Measurements from ENCODE around the gene OPCML.

The OPCML gene

DNA sequence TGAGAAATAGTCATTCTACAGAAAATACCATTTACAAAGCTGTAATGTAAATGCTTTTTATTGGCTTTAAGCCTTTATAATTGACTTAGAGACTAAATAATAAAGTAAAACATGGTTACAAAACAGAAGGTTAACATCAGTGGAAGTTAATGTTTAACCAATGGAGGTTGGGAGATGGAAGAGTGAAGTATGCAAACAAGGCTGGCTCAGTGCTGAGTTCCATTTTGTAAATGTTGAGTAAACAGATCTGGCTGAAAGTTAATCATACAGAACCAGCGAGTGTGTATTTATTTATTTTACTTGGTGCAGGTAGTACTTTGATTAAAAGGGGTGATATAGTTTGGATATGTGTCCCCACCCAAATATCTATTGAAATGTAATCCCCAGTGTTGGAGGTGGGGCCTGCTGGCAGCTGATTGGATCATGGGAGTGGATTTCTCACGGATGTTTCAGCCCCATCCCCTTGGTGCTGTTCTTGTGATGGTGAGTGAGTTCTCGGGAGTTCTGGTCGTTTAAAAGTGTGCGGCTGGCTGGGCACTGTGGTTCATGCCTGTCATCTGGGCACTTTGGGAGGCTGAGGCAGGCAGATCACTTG lies 827.4 kb downstream of the OPCML start:
- DNase-seq (ENCODE audit: low read depth), result no peak
- TF ChIP-seq, protein P1, sequence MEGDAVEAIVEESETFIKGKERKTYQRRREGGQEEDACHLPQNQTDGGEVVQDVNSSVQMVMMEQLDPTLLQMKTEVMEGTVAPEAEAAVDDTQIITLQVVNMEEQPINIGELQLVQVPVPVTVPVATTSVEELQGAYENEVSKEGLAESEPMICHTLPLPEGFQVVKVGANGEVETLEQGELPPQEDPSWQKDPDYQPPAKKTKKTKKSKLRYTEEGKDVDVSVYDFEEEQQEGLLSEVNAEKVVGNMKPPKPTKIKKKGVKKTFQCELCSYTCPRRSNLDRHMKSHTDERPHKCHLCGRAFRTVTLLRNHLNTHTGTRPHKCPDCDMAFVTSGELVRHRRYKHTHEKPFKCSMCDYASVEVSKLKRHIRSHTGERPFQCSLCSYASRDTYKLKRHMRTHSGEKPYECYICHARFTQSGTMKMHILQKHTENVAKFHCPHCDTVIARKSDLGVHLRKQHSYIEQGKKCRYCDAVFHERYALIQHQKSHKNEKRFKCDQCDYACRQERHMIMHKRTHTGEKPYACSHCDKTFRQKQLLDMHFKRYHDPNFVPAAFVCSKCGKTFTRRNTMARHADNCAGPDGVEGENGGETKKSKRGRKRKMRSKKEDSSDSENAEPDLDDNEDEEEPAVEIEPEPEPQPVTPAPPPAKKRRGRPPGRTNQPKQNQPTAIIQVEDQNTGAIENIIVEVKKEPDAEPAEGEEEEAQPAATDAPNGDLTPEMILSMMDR (conservative IDR thresholded peaks at IDR 0.05; ENCODE audit: low read length), result no peak
- H3K4me3 ChIP-seq (ENCODE audit: low read length), result no peak overlapping the region

DNA sequence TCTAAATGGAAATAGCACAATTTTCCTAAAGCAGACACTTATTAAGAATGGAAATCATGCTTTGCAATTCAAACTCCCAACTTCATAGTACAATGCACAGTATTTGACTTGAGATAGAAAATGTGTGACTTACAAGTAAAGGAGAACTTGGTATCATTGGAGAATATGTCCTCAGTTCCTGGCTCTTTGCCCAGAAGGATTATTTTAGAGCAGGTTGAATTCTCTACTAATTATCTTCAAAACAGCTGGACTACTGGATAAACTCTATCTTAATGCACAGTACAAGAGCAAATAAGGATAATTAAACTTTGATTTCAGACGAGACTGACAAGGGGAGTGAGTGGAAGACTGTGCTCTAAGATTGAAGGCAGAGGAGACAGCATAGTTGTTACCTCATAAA lies 839.4 kb downstream of the OPCML start:
- H3K4me3 ChIP-seq (ENCODE audit: low read length), result no peak overlapping the region
- DNase-seq (ENCODE audit: low read depth), result no peak
- TF ChIP-seq, protein P1 (conservative IDR thresholded peaks at IDR 0.05; ENCODE audit: low read length), result no peak

DNA sequence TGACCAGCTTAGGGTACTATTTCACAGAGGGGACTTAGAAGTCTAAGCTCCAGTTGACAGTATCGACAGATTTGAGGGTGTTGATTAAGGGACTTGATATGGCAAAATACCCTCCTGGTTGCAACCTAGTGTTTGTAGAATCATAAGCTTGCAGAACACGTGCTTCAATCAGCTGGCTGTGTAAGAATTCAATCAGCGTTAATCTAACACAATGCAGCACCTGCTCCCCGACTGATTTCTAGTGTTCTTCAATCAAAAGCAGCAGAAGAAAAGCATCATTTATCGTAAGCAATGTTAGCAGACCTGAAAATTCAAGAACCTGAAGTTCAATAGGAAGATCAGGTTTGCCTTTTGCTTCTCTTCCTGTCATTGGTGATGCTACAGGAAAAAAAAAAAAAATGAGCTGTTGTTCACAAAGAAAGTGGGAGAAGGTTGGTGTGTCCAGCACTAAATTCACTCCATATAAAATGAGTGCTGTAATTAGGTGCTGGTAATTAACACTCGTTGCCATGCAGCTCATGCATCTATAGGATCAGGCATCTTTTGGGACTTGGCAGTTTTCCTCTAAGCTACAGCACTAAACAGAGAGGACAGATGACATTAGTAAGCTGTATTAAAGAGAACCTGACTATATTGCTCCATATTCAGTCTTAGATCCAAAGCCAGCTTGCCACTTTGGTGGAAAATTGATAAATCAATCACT lies 840.3 kb downstream of the OPCML start:
- no peak overlapping the region for H3K4me3 ChIP-seq (ENCODE audit: low read length)

DNA sequence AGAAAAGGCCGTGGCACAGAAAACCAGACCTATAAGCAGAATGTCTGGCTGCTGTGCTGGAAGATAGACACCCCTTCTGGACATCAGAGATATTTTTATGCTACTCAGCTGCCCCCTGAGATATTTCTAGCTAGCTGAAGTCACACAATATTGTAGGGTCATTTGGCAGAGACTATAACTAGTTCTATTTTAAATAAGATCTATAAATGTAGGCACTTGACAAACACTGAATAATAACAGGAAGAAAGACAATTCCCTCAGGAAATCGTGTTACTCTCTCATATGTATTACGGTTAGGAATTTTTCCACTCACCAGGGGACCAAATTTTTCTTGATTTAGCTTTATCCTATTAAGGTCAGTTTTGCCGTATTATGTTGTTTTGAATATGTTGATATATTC lies 845.4 kb downstream of the OPCML start:
- DNase-seq (ENCODE audit: low read depth), result no peak
- TF ChIP-seq, protein P1 (conservative IDR thresholded peaks at IDR 0.05; ENCODE audit: low read length), result no peak
- H3K4me3 ChIP-seq (ENCODE audit: low read length), result no peak overlapping the region

More for the DNA sequence above, 840.3 kb downstream of the OPCML start:
- no peak for DNase-seq (ENCODE audit: low read depth)
- TF ChIP-seq, protein P1 (conservative IDR thresholded peaks at IDR 0.05; ENCODE audit: low read length), result no peak

DNA sequence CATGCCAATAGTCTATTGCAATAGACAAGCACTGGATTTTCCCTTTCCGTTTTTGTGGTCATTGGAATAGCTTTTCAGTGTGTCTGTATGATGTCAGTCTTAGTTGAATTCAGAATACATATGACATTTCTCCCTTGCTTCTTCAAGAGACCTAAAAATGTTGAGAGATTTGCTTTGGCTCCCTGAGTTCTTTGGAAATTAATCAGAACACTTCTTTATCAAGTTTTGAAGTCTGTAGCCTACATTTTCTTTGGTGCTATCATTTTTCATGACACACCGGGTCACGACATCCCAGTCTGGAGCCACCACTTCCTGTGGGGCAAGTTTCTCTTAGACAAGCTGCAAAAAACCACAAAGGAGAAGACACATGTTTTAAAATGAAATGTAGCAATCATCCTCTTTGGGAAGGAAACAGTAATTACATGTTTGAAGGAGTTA lies 847.1 kb downstream of the OPCML start:
- H3K4me3 ChIP-seq (ENCODE audit: low read length), result no peak overlapping the region
- peak; percentile 84 for DNase-seq (ENCODE audit: low read depth)
- TF ChIP-seq, protein P1 (conservative IDR thresholded peaks at IDR 0.05; ENCODE audit: low read length), result no peak

- peak; percentile 25 for DNase-seq (ENCODE audit: low read depth)
- TF ChIP-seq, protein P1 (conservative IDR thresholded peaks at IDR 0.05; ENCODE audit: low read length), result no peak
- H3K4me3 ChIP-seq (ENCODE audit: low read length), result no peak overlapping the region
These were observed 848.7 kb downstream of the OPCML start for GRCh38 chr11:132683602-132684001.

GRCh38 chr11:132681971-132682370 lies 850.3 kb downstream of the OPCML start:
- DNase-seq (ENCODE audit: low read depth), result no peak
- TF ChIP-seq, protein P1 (conservative IDR thresholded peaks at IDR 0.05; ENCODE audit: low read length), result no peak
- H3K4me3 ChIP-seq (ENCODE audit: low read length), result no peak overlapping the region

Measured in AG10803 (cell line).